H9 (cell line): ENCODE results near the gene DNAJC9. TPM values are rescaled to one million over a fixed set of nuclear protein-coding genes. Genes with fewer than 3 reads are reported as not detected.

Source experiments
- DNase-seq: peaks from one replicate; pipeline ENCODE4 v3.0.0-alpha.2; 2017
- H2AFZ ChIP-seq: one replicate; pipeline ENCODE4 v1.6.1; 2013; ENCODE audit warnings: mild to moderate bottlenecking, low read length, control low read depth, moderate library complexity
- H2AK5ac ChIP-seq: 2 replicates; pipeline ENCODE4 v1.6.1; 2013; ENCODE audit warnings: low read length, control low read depth, mixed read lengths; ENCODE audit not compliant: insufficient read length
- H2BK120ac ChIP-seq: one replicate; pipeline ENCODE4 v1.6.1; 2013; ENCODE audit warnings: low read depth, mild to moderate bottlenecking, low read length, control low read depth, inconsistent platforms; ENCODE audit not compliant: poor library complexity, severe bottlenecking
- H2BK12ac ChIP-seq: 2 replicates; pipeline ENCODE4 v1.6.1; 2013; ENCODE audit warnings: low read length, control low read depth, mixed read lengths, low read depth; ENCODE audit not compliant: insufficient read length
- H2BK15ac ChIP-seq: 2 replicates; pipeline ENCODE4 v1.6.1; 2013; ENCODE audit warnings: low read depth, low read length, control low read depth
- H2BK20ac ChIP-seq: one replicate; pipeline ENCODE4 v1.6.1; 2013; ENCODE audit warnings: low read depth, mild to moderate bottlenecking, low read length, control low read depth, inconsistent platforms; ENCODE audit not compliant: poor library complexity, severe bottlenecking
- H2BK5ac ChIP-seq: 2 replicates; pipeline ENCODE4 v1.6.1; 2013; ENCODE audit warnings: low read length, control low read depth, mixed read lengths; ENCODE audit not compliant: insufficient read length
- H3K14ac ChIP-seq: 2 replicates; pipeline ENCODE4 v1.6.1; 2013; ENCODE audit warnings: low read length, control low read depth; ENCODE audit not compliant: insufficient read depth
- H3K18ac ChIP-seq: 2 replicates; pipeline ENCODE4 v1.6.1; 2013; ENCODE audit warnings: low read depth, mild to moderate bottlenecking, mixed read lengths, low read length, control low read depth; ENCODE audit not compliant: insufficient read length
- H3K23ac ChIP-seq: 2 replicates; pipeline ENCODE4 v1.6.1; 2013; ENCODE audit warnings: low read length, control low read depth, mixed read lengths, low read depth; ENCODE audit not compliant: insufficient read length
- H3K23me2 ChIP-seq: 2 replicates; pipeline ENCODE4 v1.6.1; 2013; ENCODE audit warnings: low read depth, mild to moderate bottlenecking, mixed read lengths, low read length, control low read depth; ENCODE audit not compliant: insufficient read length, poor library complexity, severe bottlenecking
- H3K27ac ChIP-seq: 2 replicates; pipeline ENCODE4 v1.5.1; 2013; ENCODE audit warnings: low read length, control low read depth, mixed read lengths, low read depth; ENCODE audit not compliant: insufficient read length
- H3K27me3 ChIP-seq: 2 replicates; pipeline ENCODE4 v1.6.1; 2013; ENCODE audit warnings: low read length, control low read depth, inconsistent platforms; ENCODE audit not compliant: insufficient read depth
- H3K4ac ChIP-seq: 2 replicates; pipeline ENCODE4 v1.6.1; 2013; ENCODE audit warnings: low read depth, mild to moderate bottlenecking, control low read depth, inconsistent platforms, low read length, moderate library complexity
- H3K4me1 ChIP-seq: 2 replicates; pipeline ENCODE4 v1.6.1; 2013; ENCODE audit warnings: low read length, control low read depth, inconsistent platforms; ENCODE audit not compliant: insufficient read depth
- H3K4me2 ChIP-seq: 2 replicates; pipeline ENCODE4 v1.6.1; 2013; ENCODE audit warnings: low read length, control low read depth, mixed read lengths; ENCODE audit not compliant: insufficient read length, insufficient read depth
- H3K56ac ChIP-seq: 2 replicates; pipeline ENCODE4 v1.6.1; 2013; ENCODE audit warnings: low read depth, mild to moderate bottlenecking, mixed read lengths, low read length, control low read depth; ENCODE audit not compliant: insufficient read length
- H3K79me1 ChIP-seq: 2 replicates; pipeline ENCODE4 v1.6.1; 2013; ENCODE audit warnings: low read depth, mild to moderate bottlenecking, moderate library complexity, low read length, control low read depth, inconsistent platforms; ENCODE audit not compliant: insufficient read depth, poor library complexity, severe bottlenecking
- H3K79me2 ChIP-seq: 2 replicates; pipeline ENCODE4 v1.6.1; 2013; ENCODE audit warnings: low read length, control low read depth, inconsistent platforms; ENCODE audit not compliant: insufficient read depth
- H3K9ac ChIP-seq: 2 replicates; pipeline ENCODE4 v1.6.1; 2013; ENCODE audit warnings: low read length, control low read depth, mixed read lengths; ENCODE audit not compliant: insufficient read length; ENCODE audit errors: extremely low read depth
- H3K9me3 ChIP-seq: one replicate; pipeline ENCODE4 v1.6.1; 2013; ENCODE audit warnings: low read depth, low read length, inconsistent platforms; ENCODE audit not compliant: control insufficient read depth
- H3T11ph ChIP-seq: one replicate; pipeline ENCODE4 v1.6.1; 2013; ENCODE audit warnings: mild to moderate bottlenecking, low read length, control low read depth, inconsistent platforms
- H4K20me1 ChIP-seq: one replicate; pipeline ENCODE4 v1.6.1; 2013; ENCODE audit not compliant: control insufficient read depth, insufficient read length, insufficient read depth
- H4K5ac ChIP-seq: 2 replicates; pipeline ENCODE4 v1.6.1; 2013; ENCODE audit warnings: low read depth, mild to moderate bottlenecking, mixed read lengths, low read length, control low read depth; ENCODE audit not compliant: insufficient read length
- H4K8ac ChIP-seq: replicated peaks from 2 replicates; pipeline ENCODE4 v1.6.1; 2013; ENCODE audit warnings: low read length, control low read depth, mixed read lengths, low read depth; ENCODE audit not compliant: insufficient read length
- H4K91ac ChIP-seq: 2 replicates; pipeline ENCODE4 v1.6.1; 2013; ENCODE audit warnings: low read depth, mild to moderate bottlenecking, moderate library complexity, mixed read lengths, low read length, control low read depth; ENCODE audit not compliant: insufficient read length
- H3K27ac Mint-ChIP-seq, 3 experiments: 2 replicates in 2 of 3; 3 replicates in 1 of 3; pipeline ENCODE4 v1.8.0; 2020 to 2021; ENCODE audit warnings: mixed read lengths in 3 of 3, mild to moderate bottlenecking in 1 of 3, moderate library complexity in 1 of 3
- H3K27me3 Mint-ChIP-seq: 2 replicates; pipeline ENCODE4 v1.8.0; 2021; ENCODE audit warnings: low read depth, mild to moderate bottlenecking, moderate library complexity, mixed read lengths
- H3K36me3 Mint-ChIP-seq, 3 experiments: 2 replicates in 2 of 3; 3 replicates in 1 of 3; pipeline ENCODE4 v1.8.0; 2020 to 2021; ENCODE audit warnings: low read depth in 3 of 3, mixed read lengths in 3 of 3; ENCODE audit not compliant: insufficient read depth in 1 of 3
- H3K4me1 Mint-ChIP-seq, 2 experiments: 2 replicates each; pipeline ENCODE4 v1.8.0; 2020; ENCODE audit warnings: mixed read lengths in 2 of 2
- H3K4me3 Mint-ChIP-seq, 2 experiments: 2 replicates in 1 of 2; 3 replicates in 1 of 2; pipeline ENCODE4 v1.8.0; 2020 to 2021; ENCODE audit warnings: mild to moderate bottlenecking in 2 of 2, mixed read lengths in 2 of 2, moderate library complexity in 1 of 2
- H3K9me3 Mint-ChIP-seq, 2 experiments: 2 replicates in 1 of 2; 3 replicates in 1 of 2; pipeline ENCODE4 v1.8.0; 2020; ENCODE audit warnings: mild to moderate bottlenecking in 2 of 2, mixed read lengths in 2 of 2, moderate library complexity in 1 of 2
- CTCF ChIP-seq: fragments of 200-600 bp; sonication (generic); conservative IDR thresholded peaks from 3 replicates; pipeline ENCODE4 v1.8.0; 2021; ENCODE audit warnings: antibody characterized with exemption, mild to moderate bottlenecking
- whole genome bisulfite sequencing: extraction: QIAGEN DNeasy Blood & Tissue Kit; methylation state at CpG from one replicate; pipeline ENCODE4 v1.1.7; 2013; ENCODE audit warnings: missing lambda C conversion rate, low lambda C conversion rate, mixed read lengths; ENCODE audit not compliant: insufficient read length; ENCODE audit errors: extremely low coverage; 5-methylcytosine and 5-hydroxymethylcytosine counted together
- total RNA-seq: library from RNA; stranded (reverse); gene quantifications from 2 replicates; pipeline ENCODE4 v1.2.1, GENCODE V29; 2021

Gene DNAJC9
- total RNA-seq, 1 experiment from 2014 or later, result 45.7 TPM

GRCh38 chr10:73253225-73253555 lies 6.1 kb upstream of the DNAJC9 start:
- Histone ChIP-seq H2BK20ac (no peak overlapping the region), H3K9ac (peak overlapping the region; percentile 94)
- H3K9me3 Mint-ChIP-seq, result peaks cover 0 to 2% of the 10 kb centered on the region in 2 experiments; a peak in 1 of 5 replicates

More at GRCh38 chr10:73253225-73253555, 6.1 kb upstream of the DNAJC9 start:
- H3K79me2 ChIP-seq, result peaks cover 6% of the 10 kb centered on the region; the same call in 1 of the 2 replicates
- H3K9me3 ChIP-seq, result no peaks in the 10 kb centered on the region
- Mint-ChIP-seq H3K36me3 (peaks cover 16 to 34% (median 21%) of the 10 kb centered on the region in 3 experiments), H3K27me3 (no peaks in the 10 kb centered on the region), H3K27ac (peak overlapping the region; percentile 97 to 99 (median 98)), H3K4me1 (peaks cover 8 to 17% of the 10 kb centered on the region in 2 experiments), H3K4me3 (peak overlapping the region; percentile 94 to 97)
- no peak overlapping the region for H3K18ac ChIP-seq
- H4K91ac ChIP-seq, result no peak overlapping the region
- DNase-seq, result no peak
- H3K79me1 ChIP-seq, result peaks cover 10% of the 10 kb centered on the region
- H2BK12ac ChIP-seq, result no peak overlapping the region
- H3K56ac ChIP-seq, result no peak overlapping the region
- peaks cover 6% of the 10 kb centered on the region for H3K23me2 ChIP-seq
- no peaks in the 10 kb centered on the region for H3K27me3 ChIP-seq
- no peak overlapping the region for H3T11ph ChIP-seq
- no peak overlapping the region for H3K14ac ChIP-seq
- no peak overlapping the region for H3K23ac ChIP-seq
- H4K5ac ChIP-seq, result no peak overlapping the region
- TF ChIP-seq CTCF, result no peak; the same call in 2 of the 3 replicates
- no peaks in the 10 kb centered on the region for H3K4me1 ChIP-seq
- no peak overlapping the region for H4K8ac ChIP-seq
- H2BK120ac ChIP-seq, result no peak overlapping the region
- no peak overlapping the region for H2BK5ac ChIP-seq
- no peak overlapping the region for H2BK15ac ChIP-seq
- H3K4me2 ChIP-seq, result peak overlapping the region; percentile 67
- no peak overlapping the region for H2AFZ ChIP-seq
- H4K20me1 ChIP-seq, result no peaks in the 10 kb centered on the region
- no peak overlapping the region for H3K4ac ChIP-seq
- H2AK5ac ChIP-seq, result no peak overlapping the region
- peak overlapping the region; percentile 59 for H3K27ac ChIP-seq
- no CpG with 5 or more reads among the region's 4 CpGs for WGBS
